Lung (tissue), 12 donors: ENCODE results near the gene ACACA. TPM values are rescaled to one million over a fixed set of nuclear protein-coding genes. Genes with fewer than 3 reads are reported as not detected.

Experiments
- ATAC-seq: fragments of 200-7000 bp; cut with Tn5 transposase; one replicate; pipeline ENCODE4 v1.9.1; 2020; ENCODE audit warnings: moderate number of reproducible peaks; ENCODE audit not compliant: insufficient read depth, low FRiP score
- DNase-seq, 3 donors: peaks; one replicate each; pipeline ENCODE4 v3.0.0-alpha.2; 2013 to 2017
- H3K27ac ChIP-seq, 2 donors: one replicate each; pipeline ENCODE4 v1.5.1; 2013; ENCODE audit warnings: mild to moderate bottlenecking in 2 of 2, moderate library complexity in 2 of 2, control low read depth in 1 of 2, inconsistent platforms in 1 of 2, low read depth in 1 of 2, low read length in 1 of 2
- H3K27me3 ChIP-seq, 3 donors: one replicate each; pipeline ENCODE4 v1.5.1; 2013; ENCODE audit warnings: low read length in 2 of 3; ENCODE audit not compliant: control insufficient read depth in 3 of 3, insufficient read depth in 3 of 3
- H3K36me3 ChIP-seq, 4 donors: one replicate each; pipeline ENCODE4 v1.5.1; 2013; ENCODE audit warnings: low read length in 4 of 4, mild to moderate bottlenecking in 1 of 4, moderate library complexity in 1 of 4; ENCODE audit not compliant: control insufficient read depth in 4 of 4, insufficient read depth in 4 of 4
- H3K4me1 ChIP-seq, 5 donors: one replicate each; pipeline ENCODE4 v1.5.1; 2013; ENCODE audit warnings: low read length in 5 of 5, mild to moderate bottlenecking in 2 of 5, moderate library complexity in 1 of 5; ENCODE audit not compliant: control insufficient read depth in 5 of 5, insufficient read depth in 5 of 5
- H3K4me3 ChIP-seq: one replicate; pipeline ENCODE4 v1.5.1; 2013; ENCODE audit warnings: mild to moderate bottlenecking, control low read depth, moderate library complexity
- H3K9ac ChIP-seq, 2 donors: one replicate each; pipeline ENCODE4 v1.5.1; 2013; ENCODE audit warnings: low read length in 2 of 2, control low read depth in 1 of 2; ENCODE audit not compliant: insufficient read depth in 1 of 2
- H3K9me3 ChIP-seq, 4 donors: one replicate each; pipeline ENCODE4 v1.5.1; 2013; ENCODE audit warnings: low read length in 3 of 4, mild to moderate bottlenecking in 1 of 4, moderate library complexity in 1 of 4; ENCODE audit not compliant: control insufficient read depth in 4 of 4, insufficient read depth in 3 of 4
- CTCF ChIP-seq: IDR thresholded peaks from 2 replicates; pipeline ENCODE4 v1.5.1; 2012; ENCODE audit warnings: mild to moderate bottlenecking; ENCODE audit errors: control extremely low read depth, extremely low read depth
- WGBS, 2 donors: extraction: QIAGEN DNeasy Blood & Tissue Kit; methylation state at CpG; one replicate each; pipeline ENCODE4 v1.1.7; 2013; 5-methylcytosine and 5-hydroxymethylcytosine counted together
- polyA plus RNA-seq, 2 donors: library from polyadenylated mRNA; stranded (reverse); fragments of 200-250 nt; gene quantifications; one replicate each; pipeline ENCODE4 v1.2.1, GENCODE V29; 2013
- total RNA-seq, 2 donors: library from RNA; depleted of rRNA in 1 of 2; stranded (reverse); fragments of >200 nt in 1 of 2; gene quantifications; one replicate each; pipeline ENCODE4 v1.2.1, GENCODE V29; 2014 to 2021
- donor health status: control.
- donor health status: control.
- donor health status: Bipolar disorder and iron deficiency.
- donor health status: healthy.
- donor health status: DM: yes; HTN: yes; CAD: no.

ACACA gene
- total and polyA plus RNA-seq, 4 donors = 26.0 to 111 (median 55.6) TPM

- WGBS, 2 donors = 83 to 93% methylated on average over 2 of the region's 2 CpGs
- no peak overlapping the region for H3K9ac ChIP-seq
- DNase-seq (no peak), ATAC-seq (no peak)
- no peaks in the 10 kb centered on the region for H3K27me3 ChIP-seq
- H3K4me3 ChIP-seq = no peak overlapping the region
- H3K9me3 ChIP-seq = no peaks in the 10 kb centered on the region
- H3K4me1 ChIP-seq = no peaks in the 10 kb centered on the region
- peaks cover 0 to 7% (median 4%) of the 10 kb centered on the region in 4 donors for H3K36me3 ChIP-seq
- TF ChIP-seq CTCF = no peak
- H3K27ac ChIP-seq = no peak overlapping the region
These were observed 209.3 kb downstream of the ACACA start for GRCh38 chr17:37197336-37197735.

GRCh38 chr17:37194208-37194607, 212.4 kb downstream of the ACACA start:
- DNase-seq = no peak
- H3K9ac ChIP-seq = no peak overlapping the region
- peaks cover 4 to 17% (median 8%) of the 10 kb centered on the region in 4 donors for H3K36me3 ChIP-seq
- H3K4me1 ChIP-seq = no peaks in the 10 kb centered on the region
- ATAC-seq = no peak
- H3K4me3 ChIP-seq = no peak overlapping the region
- no peaks in the 10 kb centered on the region for H3K27me3 ChIP-seq
- H3K27ac ChIP-seq = no peak overlapping the region
- no peak for TF ChIP-seq CTCF
- no peaks in the 10 kb centered on the region for H3K9me3 ChIP-seq
- 94 to 96% methylated on average over 1 of the region's 1 CpG for WGBS, 2 donors

GRCh38 chr17:37191219-37191618, 215.4 kb downstream of the ACACA start:
- H3K36me3 ChIP-seq = peaks cover 6 to 20% (median 12%) of the 10 kb centered on the region in 4 donors
- no peak overlapping the region for H3K4me3 ChIP-seq
- no peaks in the 10 kb centered on the region for H3K27me3 ChIP-seq
- H3K9ac ChIP-seq = no peak overlapping the region
- no peaks in the 10 kb centered on the region for H3K9me3 ChIP-seq
- no peaks in the 10 kb centered on the region for H3K4me1 ChIP-seq
- DNase-seq (no peak), ATAC-seq (no peak)
- 98 to 100% methylated on average over 2 of the region's 2 CpGs for WGBS, 2 donors
- no peak for TF ChIP-seq CTCF
- no peak overlapping the region for H3K27ac ChIP-seq

GRCh38 chr17:37190493-37190892, 216.1 kb downstream of the ACACA start:
- Histone ChIP-seq H3K4me1 (no peaks in the 10 kb centered on the region), H3K9me3 (no peaks in the 10 kb centered on the region), H3K4me3 (no peak overlapping the region), H3K9ac (no peak overlapping the region), H3K27ac (no peak overlapping the region), H3K36me3 (peaks cover 6 to 20% (median 12%) of the 10 kb centered on the region in 4 donors), H3K27me3 (no peaks in the 10 kb centered on the region)
- no peak for ATAC-seq
- no peak for TF ChIP-seq CTCF
- no peak for DNase-seq
